GM18498 (cell line): ENCODE results near the gene AUTS2.

Source experiments
- ATAC-seq: cut with Tn5 transposase; IDR thresholded peaks from one replicate; pipeline ENCODE4 v1.9.1; 2021; ENCODE audit warnings: mild to moderate bottlenecking, moderate library complexity; ENCODE audit not compliant: unreplicated experiment

AUTS2 gene

GRCh38 chr7:70676243-70676642 is 1078.0 kb downstream of the AUTS2 start:
- ATAC-seq = no peak

GRCh38 chr7:70678621-70679251 is 1080.5 kb downstream of the AUTS2 start:
- no peak for ATAC-seq

- no peak for ATAC-seq
Measured at GRCh38 chr7:70679661-70680060, 1081.4 kb downstream of the AUTS2 start.

GRCh38 chr7:70680306-70680705 is 1082.0 kb downstream of the AUTS2 start:
- ATAC-seq = no peak

- no peak for ATAC-seq
Measured at GRCh38 chr7:70680743-70681468, 1082.6 kb downstream of the AUTS2 start.

GRCh38 chr7:70681469-70682350 is 1083.4 kb downstream of the AUTS2 start:
- ATAC-seq = peak; percentile 92

- no peak for ATAC-seq
Measured at GRCh38 chr7:70684173-70684572, 1085.9 kb downstream of the AUTS2 start.

GRCh38 chr7:70693321-70693685 is 1095.0 kb downstream of the AUTS2 start:
- ATAC-seq = no peak

- ATAC-seq = peak; percentile 75
Measured at GRCh38 chr7:70693686-70694433, 1095.6 kb downstream of the AUTS2 start.

- ATAC-seq = peak; percentile 55
Measured at GRCh38 chr7:70694434-70694970, 1096.2 kb downstream of the AUTS2 start.

GRCh38 chr7:70694971-70695794 is 1096.9 kb downstream of the AUTS2 start:
- ATAC-seq = peak; percentile 9

- no peak for ATAC-seq
Measured at GRCh38 chr7:70695795-70696083, 1097.5 kb downstream of the AUTS2 start.

- ATAC-seq = no peak
Measured at GRCh38 chr7:70696201-70696754, 1098.0 kb downstream of the AUTS2 start.

GRCh38 chr7:70698219-70698832 is 1100.1 kb downstream of the AUTS2 start:
- ATAC-seq = no peak

GRCh38 chr7:70699271-70699670 is 1101.0 kb downstream of the AUTS2 start:
- no peak for ATAC-seq

GRCh38 chr7:70700055-70700940 is 1102.0 kb downstream of the AUTS2 start:
- no peak for ATAC-seq

GRCh38 chr7:70700941-70701425 is 1102.7 kb downstream of the AUTS2 start:
- no peak for ATAC-seq

- ATAC-seq = no peak
Measured at GRCh38 chr7:70701477-70701876, 1103.2 kb downstream of the AUTS2 start.
